IPS-11a (cell line): ENCODE measurements around the gene CUL7.
A peak's percentile ranks its signal among the peaks of the same experiment; 100 is the strongest.
"Not testable (repeated sequence)": the region's sequence is repeated elsewhere in the genome, so short reads cannot be mapped to it uniquely, and the experiment has no call there.

ENCODE experiments used
- H3K4me3 ChIP-seq: one replicate; pipeline ENCODE4 v1.5.1; 2013; ENCODE audit warnings: low read depth, low read length, control low read depth

CUL7 gene

GRCh38 chr6:43019152-43019551, 34.5 kb downstream of the CUL7 start:
- no peak overlapping the region for H3K4me3 ChIP-seq

- no peak overlapping the region for H3K4me3 ChIP-seq
Measured at GRCh38 chr6:43016943-43017334, 36.7 kb downstream of the CUL7 start.

GRCh38 chr6:43016176-43016942, 37.3 kb downstream of the CUL7 start:
- no peak overlapping the region for H3K4me3 ChIP-seq

GRCh38 chr6:43014434-43014909, 39.2 kb downstream of the CUL7 start:
- peak overlapping the region; percentile 91 for H3K4me3 ChIP-seq

- peak within 1 kb of the TSS; percentile 91 for H3K4me3 ChIP-seq
Measured at GRCh38 chr6:43013843-43014433, 39.7 kb downstream of the CUL7 start, which contains the start of the genes KLHDC3 and MEA1. Gene KLHDC3, plus strand, starts transcription at chr6:43014249. Its CDS starts 2,944 bp downstream, at chr6:43017193. Gene MEA1, minus strand, starts transcription at chr6:43013946. Its CDS starts 133 bp downstream, at chr6:43013813.

- peak overlapping the region; percentile 75 for H3K4me3 ChIP-seq
Measured at GRCh38 chr6:43013097-43013842, 40.4 kb downstream of the CUL7 start.

- H3K4me3 ChIP-seq = peak overlapping the region; percentile 75
Measured at GRCh38 chr6:43012364-43012763, 41.3 kb downstream of the CUL7 start.

GRCh38 chr6:43011207-43011606, 42.4 kb downstream of the CUL7 start:
- H3K4me3 ChIP-seq = no peak overlapping the region

- no peak overlapping the region for H3K4me3 ChIP-seq
Measured at GRCh38 chr6:43009124-43009523, 44.5 kb downstream of the CUL7 start.

GRCh38 chr6:43007126-43007525, 46.5 kb downstream of the CUL7 start:
- H3K4me3 ChIP-seq = no peak overlapping the region

- no peak overlapping the region for H3K4me3 ChIP-seq
Measured at GRCh38 chr6:43006251-43006650, 47.4 kb downstream of the CUL7 start.

GRCh38 chr6:43005844-43006243, 47.8 kb downstream of the CUL7 start:
- no peak overlapping the region for H3K4me3 ChIP-seq

GRCh38 chr6:43001843-43002242, 51.8 kb downstream of the CUL7 start:
- no peak overlapping the region for H3K4me3 ChIP-seq

GRCh38 chr6:42998205-42998604, 55.4 kb downstream of the CUL7 start:
- H3K4me3 ChIP-seq = not testable (repeated sequence)

GRCh38 chr6:42996513-42996912, 57.1 kb downstream of the CUL7 start:
- H3K4me3 ChIP-seq = no peak overlapping the region

GRCh38 chr6:42993445-42993844, 60.2 kb downstream of the CUL7 start:
- no peak overlapping the region for H3K4me3 ChIP-seq

GRCh38 chr6:42989923-42990322, 63.7 kb downstream of the CUL7 start:
- H3K4me3 ChIP-seq = no peak overlapping the region

- H3K4me3 ChIP-seq = no peak overlapping the region
Measured at GRCh38 chr6:42988486-42989020, 65.1 kb downstream of the CUL7 start.
